Activated CD4-positive, alpha-beta T cell treated with anti-CD3 and anti-CD28 coated beads, Interleukin-10, Interleukin-2, amounts not matched to agents 100 ng/mL and 50 ng/mL, durations not matched to agents 16 hours and 8 hours (primary cell): ENCODE measurements around the gene HBE1.
"Not testable (repeated sequence)": the region's sequence is repeated elsewhere in the genome, so short reads cannot be mapped to it uniquely, and the experiment has no call there.

Experiments
- DNase-seq: peaks from one replicate; pipeline ENCODE4 v3.0.0-alpha.2; 2020

Gene HBE1

GRCh38 chr11:5284637-5285036, 14.9 kb upstream of the HBE1 start:
- no peak for DNase-seq

GRCh38 chr11:5283882-5284281, 14.1 kb upstream of the HBE1 start:
- no peak for DNase-seq

- no peak for DNase-seq
Measured at GRCh38 chr11:5283086-5283485, 13.3 kb upstream of the HBE1 start.

DNA sequence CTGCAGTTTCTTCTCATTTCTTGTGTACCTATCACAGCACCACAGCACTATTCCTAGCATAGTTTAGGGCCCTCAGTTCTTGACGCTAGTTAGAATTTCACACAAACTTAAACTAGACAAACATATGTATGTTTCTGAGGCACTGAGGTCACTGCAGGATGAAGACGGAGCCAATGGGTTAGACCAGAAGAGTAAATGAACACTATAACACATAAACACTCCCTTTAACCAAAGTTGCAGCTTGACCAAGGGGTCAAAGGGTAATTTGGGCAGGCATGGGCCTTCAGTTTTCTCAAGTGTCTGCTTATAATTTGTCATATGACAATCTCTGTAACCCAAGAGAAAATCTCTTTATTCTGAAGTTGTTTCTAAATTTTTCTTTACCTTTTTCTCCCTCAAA, 12.9 kb upstream of the HBE1 start:
- DNase-seq = no peak

DNA sequence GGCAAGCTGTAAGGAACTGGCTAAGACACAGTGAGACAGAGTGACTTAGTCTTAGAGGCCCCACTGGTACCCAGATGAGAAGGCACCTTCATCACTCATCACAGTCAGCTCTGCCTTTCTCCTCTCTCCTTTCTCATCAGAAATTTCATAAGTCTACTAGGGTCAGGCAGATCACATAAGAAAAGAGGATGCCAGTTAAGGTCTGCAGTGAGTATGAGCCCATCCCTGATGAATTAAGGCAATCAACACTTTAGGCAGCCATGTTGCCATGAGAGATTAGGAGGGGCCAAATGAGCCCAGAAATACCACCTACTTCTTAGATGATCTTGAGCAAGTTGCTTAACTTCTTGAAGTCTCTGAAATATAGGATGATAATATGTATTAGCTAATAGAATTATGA, 11.9 kb upstream of the HBE1 start:
- peak; percentile 14 for DNase-seq

DNA sequence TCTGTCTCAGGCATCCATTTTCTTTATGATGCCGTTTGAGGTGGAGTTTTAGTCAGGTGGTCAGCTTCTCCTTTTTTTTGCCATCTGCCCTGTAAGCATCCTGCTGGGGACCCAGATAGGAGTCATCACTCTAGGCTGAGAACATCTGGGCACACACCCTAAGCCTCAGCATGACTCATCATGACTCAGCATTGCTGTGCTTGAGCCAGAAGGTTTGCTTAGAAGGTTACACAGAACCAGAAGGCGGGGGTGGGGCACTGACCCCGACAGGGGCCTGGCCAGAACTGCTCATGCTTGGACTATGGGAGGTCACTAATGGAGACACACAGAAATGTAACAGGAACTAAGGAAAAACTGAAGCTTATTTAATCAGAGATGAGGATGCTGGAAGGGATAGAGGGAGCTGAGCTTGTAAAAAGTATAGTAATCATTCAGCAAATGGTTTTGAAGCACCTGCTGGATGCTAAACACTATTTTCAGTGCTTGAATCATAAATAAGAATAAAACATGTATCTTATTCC, 10.9 kb upstream of the HBE1 start:
- peak; percentile 82 for DNase-seq

DNA sequence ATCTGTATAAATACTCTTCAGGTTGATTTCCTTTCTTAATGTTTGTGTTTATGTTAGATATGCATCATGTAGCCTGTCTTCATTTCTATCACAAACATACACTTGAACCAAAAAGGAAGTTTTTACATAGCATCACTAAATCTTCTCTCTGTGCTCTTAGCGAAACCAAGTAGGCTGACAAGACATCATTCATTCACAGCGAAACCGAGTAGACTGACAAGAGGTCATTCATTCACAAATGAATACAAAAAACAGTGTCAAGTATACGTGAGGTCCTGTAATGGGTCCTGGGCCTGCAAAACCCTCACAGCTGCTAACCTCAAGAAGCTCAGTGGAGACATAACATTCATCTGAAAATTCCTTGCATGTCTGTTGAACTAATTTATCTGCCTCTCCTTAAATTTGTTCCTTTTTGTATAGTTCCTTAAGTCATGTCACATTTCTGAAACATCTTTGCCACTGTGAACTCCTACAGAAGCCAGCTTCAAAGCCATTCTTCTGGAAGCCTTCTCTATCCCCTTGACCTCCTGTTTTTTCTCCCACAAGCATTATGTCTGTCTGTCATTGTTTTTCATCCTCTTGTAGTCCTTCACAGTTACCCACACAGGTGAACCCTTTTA, 9.8 kb upstream of the HBE1 start:
- no peak for DNase-seq

- peak; percentile 12 for DNase-seq
Measured at GRCh38 chr11:5277807-5278382, 8.2 kb upstream of the HBE1 start.

- no peak for DNase-seq
Measured at GRCh38 chr11:5276697-5277096, 7.0 kb upstream of the HBE1 start.

DNA sequence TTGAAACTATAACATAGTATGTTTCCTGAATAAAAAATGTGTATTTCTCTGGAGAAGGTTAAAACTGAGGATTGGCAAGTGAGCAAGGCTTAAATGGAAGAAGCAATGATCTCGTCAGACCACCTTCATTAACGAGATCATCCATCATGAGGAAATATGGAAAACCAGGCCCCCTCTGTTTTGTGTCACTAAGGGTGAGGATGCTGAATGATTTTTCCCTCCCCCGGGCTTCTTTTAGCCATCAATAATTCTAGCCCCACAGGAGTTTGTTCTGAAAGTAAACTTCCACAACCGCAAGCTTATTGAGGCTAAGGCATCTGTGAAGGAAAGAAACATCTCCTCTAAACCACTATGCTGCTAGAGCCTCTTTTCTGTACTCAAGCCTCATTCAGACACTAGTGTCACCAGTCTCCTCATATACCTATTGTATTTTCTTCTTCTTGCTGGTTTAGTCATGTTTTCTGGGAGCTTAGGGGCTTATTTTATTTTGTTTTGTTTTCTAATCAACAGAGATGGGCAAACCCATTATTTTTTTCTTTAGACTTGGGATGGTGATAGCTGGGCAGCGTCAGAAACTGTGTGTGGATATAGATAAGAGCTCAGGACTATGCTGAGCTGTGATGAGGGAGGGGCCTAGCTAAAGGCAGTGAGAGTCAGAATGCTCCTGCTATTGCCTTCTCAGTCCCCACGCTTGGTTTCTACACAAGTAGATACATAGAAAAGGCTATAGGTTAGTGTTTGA, 5.8 kb upstream of the HBE1 start:
- no peak for DNase-seq

DNA sequence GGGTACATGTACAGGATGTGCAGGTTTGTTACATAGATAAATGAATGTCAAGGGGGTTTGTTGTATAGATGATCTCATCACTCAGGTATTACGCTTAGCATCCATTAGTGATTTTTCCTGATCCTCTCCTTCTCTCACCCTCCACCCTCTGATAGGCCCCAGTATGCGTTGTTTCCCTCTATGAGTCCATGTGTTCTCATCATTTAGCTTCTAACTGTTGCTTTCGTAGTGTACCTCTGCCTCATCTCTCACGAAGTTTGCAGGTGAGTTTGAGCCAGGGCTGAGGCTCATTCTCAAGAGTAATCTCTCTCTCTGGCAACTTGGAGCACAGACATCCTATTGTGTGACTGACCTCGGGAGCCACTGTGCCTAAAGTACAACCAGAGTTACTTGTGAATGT, 4.7 kb upstream of the HBE1 start:
- DNase-seq = no peak

DNA sequence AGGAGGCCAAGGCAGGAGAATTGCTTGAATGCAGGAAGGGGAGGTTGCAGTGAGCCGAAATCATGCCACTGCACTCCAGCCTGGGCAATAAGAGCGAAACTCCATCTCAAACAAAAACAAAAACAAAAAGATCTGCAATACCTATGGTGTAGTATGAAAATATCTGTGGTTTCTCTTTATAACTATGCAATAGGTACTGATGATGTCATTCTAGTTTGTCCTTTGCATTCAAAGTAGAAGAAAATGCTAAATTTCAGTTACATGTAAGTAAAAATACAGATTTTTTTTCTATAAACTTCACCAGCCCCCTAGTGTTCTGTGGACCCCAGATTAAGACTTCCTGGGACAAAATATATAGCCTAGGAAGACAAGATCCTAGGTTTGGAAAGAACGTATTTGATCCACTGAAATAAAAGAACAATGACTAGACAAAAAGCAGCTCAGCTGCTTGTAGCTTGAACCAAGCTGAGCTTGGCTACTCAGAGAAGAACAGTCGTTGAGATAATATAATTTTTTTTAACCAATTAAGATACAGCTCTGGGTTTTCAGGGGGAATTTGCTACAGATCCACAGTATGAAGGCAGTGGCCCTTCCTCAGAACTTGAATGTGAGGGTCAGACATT, 2.8 kb upstream of the HBE1 start:
- DNase-seq = no peak

DNA sequence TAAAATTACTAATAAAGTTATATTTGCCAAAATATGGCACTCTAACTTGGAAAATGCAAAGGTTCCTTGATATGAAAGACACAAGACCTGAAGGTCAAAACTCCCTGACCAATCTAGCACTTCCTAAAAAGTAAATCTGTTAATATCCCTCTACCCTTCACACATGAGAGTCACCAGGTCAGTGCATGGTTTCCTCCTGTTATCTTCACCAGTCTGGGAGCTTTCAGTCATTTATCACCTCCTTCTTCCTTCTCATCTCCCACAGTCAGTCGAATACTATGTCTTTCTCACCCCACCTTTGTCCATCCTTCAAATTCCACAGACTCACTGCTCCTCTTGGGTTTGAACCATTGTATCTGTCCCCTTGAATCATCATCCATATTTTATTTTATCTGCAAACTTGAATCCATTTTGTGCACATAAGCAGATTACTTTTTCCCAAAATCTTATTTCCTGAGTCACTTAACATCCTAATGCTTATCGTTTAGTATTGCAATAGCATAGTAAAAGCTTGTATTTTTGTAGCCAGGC, 2.6 kb downstream of the HBE1 start:
- no peak for DNase-seq

- DNase-seq = no peak
Measured at GRCh38 chr11:5266609-5267008, 3.1 kb downstream of the HBE1 start.

GRCh38 chr11:5265832-5266231, 3.9 kb downstream of the HBE1 start:
- DNase-seq = no peak

DNA sequence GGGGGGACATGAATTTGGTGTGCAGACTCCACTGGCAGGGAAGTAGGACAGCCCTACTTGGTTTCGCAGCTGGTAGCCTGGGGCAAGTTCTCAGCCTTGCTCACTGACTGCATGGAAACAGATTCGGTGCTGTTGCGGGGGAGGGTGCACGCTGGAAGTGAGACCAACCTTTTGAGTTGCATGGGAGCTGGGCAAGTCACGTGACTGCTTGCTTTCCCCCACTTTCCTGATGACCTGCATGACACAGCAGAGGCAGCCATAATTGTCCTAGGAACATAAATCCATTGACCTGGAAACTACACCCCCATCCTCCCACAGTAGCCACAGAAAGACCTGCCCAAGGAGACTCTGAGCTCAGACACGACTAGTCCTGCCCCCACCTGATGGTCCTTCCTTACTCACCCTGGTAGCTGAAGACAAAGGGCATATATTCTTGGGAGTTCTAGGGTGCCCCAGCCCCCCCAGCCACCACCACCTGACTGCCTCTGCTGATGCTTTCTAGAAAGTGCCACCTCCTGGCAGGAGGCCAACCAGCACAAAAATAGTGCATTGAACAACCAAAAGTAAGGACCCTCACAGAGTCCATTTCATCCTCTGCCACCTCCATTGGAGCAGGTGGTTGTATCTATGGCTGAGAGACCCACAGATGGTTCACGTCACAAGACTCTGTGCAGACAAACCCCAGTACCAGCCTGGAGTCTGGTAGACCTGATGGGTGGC, 11.0 kb downstream of the HBE1 start:
- DNase-seq = no peak

- no peak for DNase-seq
Measured at GRCh38 chr11:5257296-5257695, 12.4 kb downstream of the HBE1 start.

GRCh38 chr11:5254646-5255413, 14.9 kb downstream of the HBE1 start, which contains the start of gene HBG2:
HBG2 (minus strand) TSS chr11:5254781; CDS start chr11:5254728, 53 bp downstream.
- not testable (repeated sequence) for DNase-seq

- DNase-seq = not testable (repeated sequence)
Measured at GRCh38 chr11:5254023-5254422, 15.7 kb downstream of the HBE1 start.

DNA sequence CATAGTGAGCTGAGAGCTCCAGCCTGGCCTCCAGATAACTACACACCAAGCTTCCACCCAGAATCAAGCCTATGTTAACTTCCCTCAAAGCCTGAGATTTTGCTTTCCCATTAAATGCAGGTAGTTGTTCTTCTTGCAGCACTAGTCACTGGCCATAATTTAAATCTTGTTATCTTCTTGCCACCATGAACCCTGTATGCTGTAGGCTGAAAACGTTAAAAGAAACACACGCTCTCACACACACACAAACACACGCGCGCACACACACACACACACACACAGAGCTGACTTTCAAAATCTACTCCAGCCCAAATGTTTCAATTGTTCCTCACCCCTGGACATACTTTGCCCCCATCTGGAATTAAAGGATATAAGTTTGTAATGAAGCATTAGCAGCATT, 16.3 kb downstream of the HBE1 start:
- not testable (repeated sequence) for DNase-seq

DNA sequence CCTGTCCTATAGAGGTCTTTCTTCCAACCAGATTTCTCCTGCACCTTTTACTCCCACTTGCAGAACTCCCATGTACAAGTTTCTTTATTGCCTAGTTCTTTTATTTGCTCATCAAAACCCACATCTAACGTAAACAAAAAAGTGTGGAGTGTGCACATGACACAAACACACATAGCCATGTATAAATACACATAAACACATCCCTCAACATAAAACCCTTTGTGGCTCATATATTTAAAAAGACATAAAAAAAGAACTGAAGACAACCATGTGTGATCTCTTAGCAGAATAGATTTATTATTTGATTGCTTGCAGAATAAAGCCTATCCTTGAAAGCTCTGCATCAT, 16.9 kb downstream of the HBE1 start:
- no peak for DNase-seq
